CD4-positive, alpha-beta memory T cell (primary cell): Measurements from ENCODE around the gene RNASE7. TPM values are rescaled to one million over a fixed set of nuclear protein-coding genes. Genes with fewer than 3 reads are reported as not detected.
A peak's percentile ranks its signal among the peaks of the same experiment; 100 is the strongest.

Experiments
- CTCF ChIA-PET: fragments of 350-600 bp; sonication (Branson Sonifier 250); formaldehyde crosslinking; loops from one replicate; lab custom pipeline; 2021; ENCODE audit warnings: inconsistent platforms; ENCODE audit not compliant: partially characterized antibody; lab: Charles Lee
- POLR2A ChIA-PET: fragments of 350-600 bp; sonication (Branson Sonifier 250); formaldehyde crosslinking; loops from one replicate; lab custom pipeline; 2021; ENCODE audit not compliant: partially characterized antibody; lab: Charles Lee
- DNase-seq, 5 donors: peaks; one replicate each; pipeline versions ENCODE4 v3.0.0 to v3.0.0-alpha.2; 2020 to 2022; ENCODE audit warnings: mixed read lengths in 1 of 5
- H3K27ac ChIP-seq: one replicate; pipeline ENCODE4 v1.7.0; 2013; ENCODE audit warnings: low read depth, low read length
- H3K27me3 ChIP-seq: 2 replicates; pipeline ENCODE4 v1.7.0; 2013; ENCODE audit warnings: mild to moderate bottlenecking, low read length, moderate library complexity; ENCODE audit not compliant: insufficient read depth
- H3K36me3 ChIP-seq: 2 replicates; pipeline ENCODE4 v1.7.0; 2013; ENCODE audit warnings: mild to moderate bottlenecking, low read length, moderate library complexity; ENCODE audit not compliant: insufficient read depth
- H3K4me1 ChIP-seq: 2 replicates; pipeline ENCODE4 v1.7.0; 2013; ENCODE audit warnings: mild to moderate bottlenecking, low read length, moderate library complexity; ENCODE audit not compliant: insufficient read depth
- H3K4me3 ChIP-seq, 2 donors: one replicate each; pipeline ENCODE4 v1.7.0; 2013; ENCODE audit warnings: low read length in 2 of 2, mild to moderate bottlenecking in 1 of 2
- H3K9me3 ChIP-seq, 2 donors: one replicate each; pipeline ENCODE4 v1.7.0; 2013; ENCODE audit warnings: low read length in 2 of 2, control low read depth in 1 of 2; ENCODE audit not compliant: control insufficient read depth in 1 of 2
- H3K27ac Mint-ChIP-seq, 7 donors: one replicate each; pipeline ENCODE4 v1.8.0; 2020 to 2021; ENCODE audit warnings: mixed read lengths in 7 of 7, mild to moderate bottlenecking in 6 of 7, inconsistent platforms in 3 of 7, moderate library complexity in 3 of 7
- H3K27me3 Mint-ChIP-seq, 2 donors: one replicate each; pipeline ENCODE4 v1.8.0; 2020 to 2021; ENCODE audit warnings: mixed read lengths in 2 of 2
- H3K36me3 Mint-ChIP-seq, 2 donors: one replicate each; pipeline ENCODE4 v1.8.0; 2020 to 2021; ENCODE audit warnings: mixed read lengths in 2 of 2, inconsistent platforms in 1 of 2, mild to moderate bottlenecking in 1 of 2
- H3K4me1 Mint-ChIP-seq, 4 donors: one replicate each; pipeline ENCODE4 v1.8.0; 2020 to 2021; ENCODE audit warnings: mixed read lengths in 4 of 4, mild to moderate bottlenecking in 1 of 4
- H3K4me3 Mint-ChIP-seq, 8 donors: one replicate each; pipeline ENCODE4 v1.8.0; 2020 to 2021; ENCODE audit warnings: mixed read lengths in 8 of 8, mild to moderate bottlenecking in 7 of 8, moderate library complexity in 6 of 8, inconsistent platforms in 3 of 8
- H3K9me3 Mint-ChIP-seq, 8 donors: one replicate each; pipeline ENCODE4 v1.8.0; 2020 to 2021; ENCODE audit warnings: mixed read lengths in 8 of 8, mild to moderate bottlenecking in 5 of 8, inconsistent platforms in 3 of 8, moderate library complexity in 1 of 8
- intact Hi-C: fragments of 100-400 bp; cut with micrococcal nuclease; formaldehyde crosslinking; loops from one replicate; pipeline ENCODE4 v1.15.1; 2023
- polyA plus RNA-seq, 2 donors: library from polyadenylated mRNA; unstranded; fragments of 300-500 nt; fragmentation: Illumina TruSeq; gene quantifications; one replicate each; pipeline ENCODE4 v1.2.3, GENCODE V29; 2021
- total RNA-seq, 2 experiments: library from RNA; stranded (reverse); gene quantifications; one replicate each; pipeline ENCODE4 v1.2.3, GENCODE V29; 2021

The RNASE7 gene
- total and polyA plus RNA-seq, 4 experiments from 2014 or later: not detected

- Mint-ChIP-seq H3K4me3 (no peak overlapping the region), H3K27ac (peak overlapping the region in 6 of 7 donors; percentile 20 to 100 (median 84)), H3K9me3 (peaks cover 0 to 3% (median 0%) of the 10 kb centered on the region in 8 donors), H3K36me3 (peaks cover 0 to 2% of the 10 kb centered on the region in 2 donors), H3K4me1 (peaks cover 20 to 36% (median 28%) of the 10 kb centered on the region in 4 donors), H3K27me3 (peaks cover 0 to 1% of the 10 kb centered on the region in 2 donors)
- Histone ChIP-seq H3K36me3 (no peaks in the 10 kb centered on the region), H3K27me3 (no peaks in the 10 kb centered on the region), H3K4me3 (no peak overlapping the region), H3K27ac (no peak overlapping the region), H3K4me1 (peaks cover 18% of the 10 kb centered on the region), H3K9me3 (no peaks in the 10 kb centered on the region)
- POLR2A ChIA-PET: interaction anchor here (1.0 kb wide), 1 partner anchor 56 kb away, joined by 3 read pairs; no protein-coding TSS in a partner anchor
- DNase-seq: no peak
- CTCF ChIA-PET: interaction anchor here (1.6 to 3.5 kb wide), 3 partner anchors 8 to 69 kb away, joined by 11 to 23 read pairs (median 11); no protein-coding TSS in a partner anchor
- intact Hi-C loops: no loop called here
Observed at GRCh38 chr14:21084396-21084795, 42.2 kb downstream of the RNASE7 start.

- Mint-ChIP-seq H3K4me1 (peaks cover 20 to 36% (median 28%) of the 10 kb centered on the region in 4 donors), H3K27ac (peak overlapping the region; percentile 62 to 100 (median 99)), H3K9me3 (peaks cover 0 to 3% (median 0%) of the 10 kb centered on the region in 8 donors), H3K27me3 (peaks cover 0 to 1% of the 10 kb centered on the region in 2 donors), H3K4me3 (peak overlapping the region in 1 of 8 donors; percentile 46), H3K36me3 (peaks cover 0 to 2% of the 10 kb centered on the region in 2 donors)
- Histone ChIP-seq H3K27me3 (no peaks in the 10 kb centered on the region), H3K36me3 (no peaks in the 10 kb centered on the region), H3K27ac (no peak overlapping the region), H3K4me1 (peaks cover 18% of the 10 kb centered on the region), H3K9me3 (no peaks in the 10 kb centered on the region), H3K4me3 (no peak overlapping the region)
- CTCF ChIA-PET: interaction anchor here (1.2 to 3.5 kb wide), 3 partner anchors 19 to 71 kb away, joined by 7 to 23 read pairs (median 11); no protein-coding TSS in a partner anchor
- POLR2A ChIA-PET: interaction anchor here (1.3 kb wide), 1 partner anchor 19 kb away, joined by 4 read pairs; no protein-coding TSS in a partner anchor
- no peak for DNase-seq
- intact Hi-C loops: no loop called here
Observed at GRCh38 chr14:21084998-21085853, 43.1 kb downstream of the RNASE7 start.

GRCh38 chr14:21086908-21087293, 44.7 kb downstream of the RNASE7 start:
- Mint-ChIP-seq H3K9me3 (peaks cover 0 to 3% (median 0%) of the 10 kb centered on the region in 8 donors), H3K27me3 (peaks cover 0 to 1% of the 10 kb centered on the region in 2 donors), H3K4me3 (peak overlapping the region in 2 of 8 donors; percentile 7 to 15), H3K36me3 (peaks cover 0 to 2% of the 10 kb centered on the region in 2 donors), H3K4me1 (peaks cover 20 to 39% (median 29%) of the 10 kb centered on the region in 4 donors), H3K27ac (peak overlapping the region; percentile 93 to 100 (median 99))
- no peaks in the 10 kb centered on the region for H3K9me3 ChIP-seq
- H3K27ac ChIP-seq: peak overlapping the region; percentile 93
- DNase-seq: no peak
- no peaks in the 10 kb centered on the region for H3K36me3 ChIP-seq
- ChIA-PET CTCF (interaction anchor here (0.6 to 4.4 kb wide), 9 partner anchors 10 to 112 kb away, joined by 3 to 80 read pairs (median 4); partner anchors contain the start of gene ARHGEF40), POLR2A (interaction anchor here (0.6 to 4.2 kb wide), 8 partner anchors 11 to 72 kb away, joined by 3 to 57 read pairs (median 8); partner anchors contain the start of genes ARHGEF40, NDRG2, TMEM253 and ZNF219)
- peaks cover 18% of the 10 kb centered on the region for H3K4me1 ChIP-seq
- H3K4me3 ChIP-seq: no peak overlapping the region
- H3K27me3 ChIP-seq: no peaks in the 10 kb centered on the region
- intact Hi-C loops: loop anchor here (1.0 kb wide), 3 partner anchors 16 to 182 kb away; partner anchors contain the start of gene HNRNPC

GRCh38 chr14:21087294-21088091, 45.3 kb downstream of the RNASE7 start:
- intact Hi-C loops: loop anchor here (1.0 kb wide), 3 partner anchors 16 to 182 kb away; partner anchors contain the start of gene HNRNPC
- Histone ChIP-seq H3K9me3 (no peaks in the 10 kb centered on the region), H3K4me1 (peaks cover 18% of the 10 kb centered on the region), H3K27me3 (no peaks in the 10 kb centered on the region), H3K27ac (peak overlapping the region; percentile 93), H3K36me3 (no peaks in the 10 kb centered on the region), H3K4me3 (no peak overlapping the region)
- Mint-ChIP-seq H3K27ac (peak overlapping the region; percentile 93 to 100 (median 99)), H3K4me1 (peaks cover 21 to 42% (median 31%) of the 10 kb centered on the region in 4 donors), H3K27me3 (peaks cover 0 to 1% of the 10 kb centered on the region in 2 donors), H3K4me3 (peak overlapping the region; percentile 25 to 79 (median 69)), H3K9me3 (peaks cover 0 to 3% (median 0%) of the 10 kb centered on the region in 8 donors), H3K36me3 (peaks cover 0 to 3% of the 10 kb centered on the region in 2 donors)
- ChIA-PET CTCF (interaction anchor here (0.6 to 4.4 kb wide), 10 partner anchors 10 to 112 kb away, joined by 3 to 80 read pairs (median 4); partner anchors contain the start of gene ARHGEF40), POLR2A (interaction anchor here (0.6 to 4.2 kb wide), 9 partner anchors 10 to 72 kb away, joined by 3 to 57 read pairs (median 5); partner anchors contain the start of genes ARHGEF40, NDRG2, TMEM253 and ZNF219)
- peak; percentile 90 to 98 (median 97) for DNase-seq

GRCh38 chr14:21088687-21089086, 46.5 kb downstream of the RNASE7 start:
- ChIA-PET CTCF (interaction anchor here (0.5 to 4.4 kb wide), 10 partner anchors 8 to 75 kb away, joined by 3 to 80 read pairs (median 4); partner anchors contain the start of gene ARHGEF40), POLR2A (interaction anchor here (1.3 to 4.2 kb wide), 5 partner anchors 9 to 74 kb away, joined by 4 to 57 read pairs (median 11); partner anchors contain the start of genes ARHGEF40, TMEM253 and ZNF219)
- Mint-ChIP-seq H3K4me3 (no peak overlapping the region), H3K9me3 (peaks cover 0 to 3% (median 0%) of the 10 kb centered on the region in 8 donors), H3K36me3 (peaks cover 0 to 3% of the 10 kb centered on the region in 2 donors), H3K27ac (peak overlapping the region; percentile 93 to 100 (median 99)), H3K27me3 (peaks cover 0 to 1% of the 10 kb centered on the region in 2 donors), H3K4me1 (peaks cover 26 to 51% (median 36%) of the 10 kb centered on the region in 4 donors)
- H3K4me1 ChIP-seq: peaks cover 23% of the 10 kb centered on the region
- H3K27ac ChIP-seq: peak overlapping the region; percentile 93
- intact Hi-C loops: no loop called here
- no peaks in the 10 kb centered on the region for H3K27me3 ChIP-seq
- H3K4me3 ChIP-seq: no peak overlapping the region
- no peak for DNase-seq
- no peaks in the 10 kb centered on the region for H3K36me3 ChIP-seq
- H3K9me3 ChIP-seq: no peaks in the 10 kb centered on the region

GRCh38 chr14:21089271-21089670, 47.1 kb downstream of the RNASE7 start:
- H3K9me3 Mint-ChIP-seq: peaks cover 0 to 3% (median 0%) of the 10 kb centered on the region in 8 donors
- Histone ChIP-seq H3K36me3 (no peaks in the 10 kb centered on the region), H3K27me3 (no peaks in the 10 kb centered on the region), H3K27ac (peak overlapping the region; percentile 93), H3K4me1 (peaks cover 23% of the 10 kb centered on the region), H3K9me3 (no peaks in the 10 kb centered on the region), H3K4me3 (no peak overlapping the region)
- peaks cover 0 to 1% of the 10 kb centered on the region in 2 donors for H3K27me3 Mint-ChIP-seq
- ChIA-PET CTCF (interaction anchor here (0.8 to 4.4 kb wide), 10 partner anchors 12 to 76 kb away, joined by 3 to 80 read pairs (median 4); partner anchors contain the start of gene ARHGEF40), POLR2A (interaction anchor here (1.0 to 4.2 kb wide), 5 partner anchors 14 to 74 kb away, joined by 3 to 57 read pairs (median 5); partner anchors contain the start of genes ARHGEF40 and TMEM253)
- peaks cover 24 to 51% (median 36%) of the 10 kb centered on the region in 4 donors for H3K4me1 Mint-ChIP-seq
- intact Hi-C loops: no loop called here
- peak overlapping the region; percentile 93 to 100 (median 99) for H3K27ac Mint-ChIP-seq
- peaks cover 0 to 3% of the 10 kb centered on the region in 2 donors for H3K36me3 Mint-ChIP-seq
- DNase-seq: no peak
- H3K4me3 Mint-ChIP-seq: peak overlapping the region in 1 of 8 donors; percentile 33
